HUES6 (cell line): ENCODE data around the gene VSIR.
A peak's percentile ranks its signal among the peaks of the same experiment; 100 is the strongest.

Experiments
- H3K27ac ChIP-seq: 2 replicates; pipeline ENCODE4 v1.7.0; 2013; ENCODE audit warnings: low read depth, mild to moderate bottlenecking, low read length, inconsistent platforms
- H3K27me3 ChIP-seq: 2 replicates; pipeline ENCODE4 v1.6.1; 2013; ENCODE audit warnings: low read length; ENCODE audit not compliant: control insufficient read depth, insufficient read depth
- H3K36me3 ChIP-seq: 2 replicates; pipeline ENCODE4 v1.6.1; 2013; ENCODE audit warnings: low read length; ENCODE audit not compliant: control insufficient read depth, insufficient read depth
- H3K4me1 ChIP-seq: 2 replicates; pipeline ENCODE4 v1.6.1; 2013; ENCODE audit warnings: low read length; ENCODE audit not compliant: control insufficient read depth, insufficient read depth
- H3K4me3 ChIP-seq: 2 replicates; pipeline ENCODE4 v1.5.1; 2013; ENCODE audit warnings: low read depth, low read length
- H3K9ac ChIP-seq: one replicate; pipeline ENCODE4 v1.6.1; 2013; ENCODE audit warnings: mild to moderate bottlenecking, low read length
- H3K9me3 ChIP-seq: 2 replicates; pipeline ENCODE4 v1.6.1; 2013; ENCODE audit warnings: low read depth, low read length; ENCODE audit not compliant: control insufficient read depth, insufficient read depth

Gene VSIR

DNA sequence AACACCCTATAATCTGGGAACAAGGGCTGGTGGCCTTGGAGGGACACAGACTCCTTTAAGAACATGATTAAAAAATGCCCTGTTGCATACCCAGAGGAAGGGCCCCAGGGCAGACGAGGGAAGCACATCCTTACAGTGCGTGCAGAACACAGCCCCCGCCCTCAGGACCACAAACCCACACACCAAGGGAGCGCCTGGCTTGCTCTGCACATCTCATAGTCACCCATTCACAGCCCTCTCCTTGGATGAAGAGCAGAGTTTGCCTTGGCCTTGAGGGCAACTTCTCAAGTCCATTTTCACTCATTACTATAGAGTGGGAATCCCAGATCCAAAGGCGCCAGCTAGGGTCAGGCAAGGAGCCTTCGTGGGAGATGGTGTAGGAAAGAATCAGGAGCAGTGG, 6.3 kb upstream of the VSIR start:
- Histone ChIP-seq H3K9ac (no peak overlapping the region), H3K27ac (no peak overlapping the region), H3K4me1 (peaks cover 9% of the 10 kb centered on the region; the same call in 1 of the 2 replicates), H3K36me3 (no peaks in the 10 kb centered on the region), H3K4me3 (no peak overlapping the region), H3K9me3 (peaks cover 9% of the 10 kb centered on the region), H3K27me3 (peaks cover 1% of the 10 kb centered on the region; the same call in 1 of the 2 replicates)

DNA sequence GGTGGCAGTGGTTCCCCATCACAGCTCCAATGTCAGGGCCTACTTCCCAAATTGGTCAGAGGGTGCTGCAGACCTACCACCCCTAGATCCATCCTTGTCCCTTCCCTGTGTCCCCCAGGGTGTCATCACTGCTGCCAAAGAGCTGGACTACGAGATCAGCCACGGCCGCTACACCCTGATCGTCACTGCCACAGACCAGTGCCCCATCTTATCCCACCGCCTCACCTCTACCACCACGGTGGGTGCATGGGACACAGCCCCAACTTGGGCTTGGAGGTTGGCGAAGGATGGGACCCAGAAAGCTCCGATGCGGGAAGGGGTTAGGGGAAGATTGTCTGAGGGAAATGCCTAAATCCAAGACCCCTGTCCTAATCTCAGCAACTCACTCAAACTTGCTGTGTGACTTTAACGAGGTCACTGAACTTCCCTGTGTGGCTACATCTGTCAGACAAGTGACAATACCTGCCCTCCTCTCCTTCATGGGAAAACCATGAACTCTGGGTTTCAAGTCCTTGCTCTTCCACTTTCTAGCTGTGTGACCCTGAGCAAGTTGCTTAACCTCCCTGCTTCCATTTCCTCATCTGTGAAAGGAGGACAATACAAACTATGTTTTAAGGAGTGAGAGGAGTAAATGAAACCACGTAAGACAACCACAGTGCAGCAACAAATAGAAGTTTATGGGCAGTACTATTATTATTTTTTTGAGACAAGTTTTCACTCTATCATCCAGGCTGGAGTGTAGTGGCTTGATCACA, 4.9 kb upstream of the VSIR start:
- peaks cover 9% of the 10 kb centered on the region for H3K9me3 ChIP-seq
- H3K9ac ChIP-seq: no peak overlapping the region
- peaks cover 9% of the 10 kb centered on the region for H3K4me1 ChIP-seq
- no peak overlapping the region for H3K4me3 ChIP-seq
- no peak overlapping the region for H3K27ac ChIP-seq
- H3K27me3 ChIP-seq: peaks cover 13% of the 10 kb centered on the region
- no peaks in the 10 kb centered on the region for H3K36me3 ChIP-seq

DNA sequence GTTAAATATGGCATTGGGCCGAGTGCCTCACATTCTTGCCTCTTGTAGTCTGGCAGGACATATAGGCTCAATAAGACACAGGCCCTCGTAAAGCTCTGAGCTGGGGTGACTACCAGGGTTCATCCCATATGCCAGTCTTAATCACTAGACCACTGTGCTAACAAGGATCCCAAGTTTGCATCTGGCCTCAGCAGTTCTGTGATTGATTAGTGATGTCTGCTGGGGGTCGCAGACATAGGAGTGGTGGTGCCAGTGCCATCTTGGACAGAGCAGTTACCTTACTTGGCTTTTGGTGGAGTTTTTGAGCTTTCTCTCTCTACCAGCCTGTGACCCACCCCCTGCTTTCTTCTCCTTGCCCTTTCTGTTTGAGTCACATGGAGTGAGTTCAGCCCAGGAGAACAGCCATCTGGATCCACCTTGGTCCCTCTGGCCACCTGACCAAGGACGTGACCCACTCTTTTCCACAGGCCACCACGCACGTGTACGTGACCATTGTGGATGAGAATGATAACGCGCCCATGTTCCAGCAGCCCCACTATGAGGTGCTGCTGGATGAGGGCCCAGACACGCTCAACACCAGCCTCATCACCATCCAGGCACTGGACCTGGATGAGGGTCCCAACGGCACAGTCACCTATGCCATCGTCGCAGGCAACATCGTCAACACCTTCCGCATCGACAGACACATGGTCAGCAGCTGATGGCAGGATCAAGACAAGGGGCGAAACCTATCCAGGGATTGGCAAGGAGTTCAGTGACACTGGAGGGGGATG, 4.1 kb upstream of the VSIR start:
- H3K9me3 ChIP-seq: peaks cover 9% of the 10 kb centered on the region
- peaks cover 21% of the 10 kb centered on the region for H3K27me3 ChIP-seq
- no peak overlapping the region for H3K9ac ChIP-seq
- H3K4me1 ChIP-seq: peaks cover under 1% of the 10 kb centered on the region; the same call in 1 of the 2 replicates
- H3K27ac ChIP-seq: no peak overlapping the region
- H3K36me3 ChIP-seq: no peaks in the 10 kb centered on the region
- no peak overlapping the region for H3K4me3 ChIP-seq

GRCh38 chr10:71776481-71776925, 3.2 kb upstream of the VSIR start:
- no peak overlapping the region for H3K27ac ChIP-seq
- H3K4me1 ChIP-seq: no peaks in the 10 kb centered on the region; the same call in 1 of the 2 replicates
- H3K9me3 ChIP-seq: peaks cover 9% of the 10 kb centered on the region
- peaks cover 30% of the 10 kb centered on the region for H3K27me3 ChIP-seq
- H3K9ac ChIP-seq: no peak overlapping the region
- no peak overlapping the region for H3K4me3 ChIP-seq
- no peaks in the 10 kb centered on the region for H3K36me3 ChIP-seq

- peaks cover 9% of the 10 kb centered on the region for H3K9me3 ChIP-seq
- H3K36me3 ChIP-seq: no peaks in the 10 kb centered on the region
- H3K9ac ChIP-seq: no peak overlapping the region
- no peak overlapping the region for H3K4me3 ChIP-seq
- H3K27me3 ChIP-seq: peaks cover 38% of the 10 kb centered on the region
- H3K27ac ChIP-seq: no peak overlapping the region
- no peaks in the 10 kb centered on the region; the same call in 1 of the 2 replicates for H3K4me1 ChIP-seq
Measured at GRCh38 chr10:71774916-71775702, 1.8 kb upstream of the VSIR start.

DNA sequence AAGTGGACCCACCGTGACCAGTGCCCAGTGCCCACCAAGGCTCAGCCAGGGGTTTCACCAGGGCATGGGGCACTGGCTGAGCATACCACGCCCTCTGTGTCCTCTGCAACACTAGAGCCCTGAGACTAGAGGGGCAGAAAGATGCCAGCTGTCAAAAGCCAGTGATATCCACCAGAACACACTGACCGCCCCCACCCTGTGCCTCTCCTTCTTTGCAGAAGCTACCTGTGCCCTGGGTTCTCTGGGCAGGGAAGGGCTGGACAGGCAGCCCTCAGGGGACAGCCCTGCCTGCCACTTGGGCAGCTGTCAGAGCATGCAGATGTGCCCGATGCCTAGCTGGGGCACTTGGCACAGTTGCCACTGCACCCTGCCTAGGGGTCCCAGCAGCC, 494 bp downstream of the VSIR start:
- peaks cover 9% of the 10 kb centered on the region for H3K9me3 ChIP-seq
- H3K36me3 ChIP-seq: no peaks in the 10 kb centered on the region
- no peaks in the 10 kb centered on the region; the same call in 1 of the 2 replicates for H3K4me1 ChIP-seq
- peak overlapping the region; percentile 58 for H3K4me3 ChIP-seq
- no peak overlapping the region for H3K9ac ChIP-seq
- H3K27me3 ChIP-seq: peaks cover 38% of the 10 kb centered on the region
- no peak overlapping the region for H3K27ac ChIP-seq

DNA sequence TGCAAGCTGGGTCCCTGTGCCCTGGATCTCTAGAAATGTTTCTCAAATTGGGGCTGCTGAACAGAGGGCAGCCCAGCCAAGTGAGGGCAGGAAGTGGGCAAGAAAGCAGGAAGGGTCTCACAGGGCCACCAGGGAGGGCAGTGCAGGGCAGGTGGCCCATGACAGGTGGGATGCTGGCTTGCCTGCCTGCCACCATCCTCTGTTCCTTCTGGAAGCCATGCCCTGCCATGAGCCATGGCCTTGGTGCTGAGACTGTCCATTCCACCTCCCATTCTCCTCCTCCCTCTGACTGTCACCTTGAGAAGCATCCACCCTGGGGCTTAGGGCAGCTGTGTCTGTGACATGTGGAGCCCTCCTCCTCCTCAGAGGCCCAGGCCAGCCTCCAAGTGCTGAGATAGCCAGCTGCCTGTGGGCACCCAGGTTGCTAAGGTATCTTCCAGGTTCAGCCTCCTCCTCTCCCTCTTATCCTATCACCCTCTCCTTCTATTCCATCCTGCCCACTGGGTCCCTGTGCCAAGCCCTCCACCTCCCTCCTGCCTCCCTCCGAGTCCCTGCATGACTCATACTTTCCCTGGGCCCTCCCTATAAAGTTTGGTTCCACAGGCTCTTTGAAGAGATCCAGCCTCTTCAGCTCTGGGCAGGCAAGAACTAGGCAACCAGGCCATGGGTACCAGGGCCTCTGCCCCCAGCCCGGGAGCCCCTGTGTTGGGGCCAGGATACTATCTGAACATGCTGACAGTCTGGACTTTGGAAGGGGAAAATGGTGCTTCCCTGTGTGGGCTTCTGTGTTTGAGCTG, 1.3 kb downstream of the VSIR start:
- Histone ChIP-seq H3K27ac (no peak overlapping the region), H3K9me3 (peaks cover 1% of the 10 kb centered on the region; the same call in 1 of the 2 replicates), H3K4me1 (peaks cover 8% of the 10 kb centered on the region), H3K9ac (no peak overlapping the region), H3K4me3 (no peak overlapping the region), H3K27me3 (peaks cover 38% of the 10 kb centered on the region), H3K36me3 (no peaks in the 10 kb centered on the region)

GRCh38 chr10:71771204-71771603, 2.1 kb downstream of the VSIR start:
- Histone ChIP-seq H3K4me3 (no peak overlapping the region), H3K9me3 (no peaks in the 10 kb centered on the region), H3K27me3 (peaks cover 38% of the 10 kb centered on the region), H3K36me3 (no peaks in the 10 kb centered on the region), H3K9ac (no peak overlapping the region), H3K4me1 (peaks cover 8% of the 10 kb centered on the region), H3K27ac (no peak overlapping the region)

- Histone ChIP-seq H3K27me3 (peaks cover 38% of the 10 kb centered on the region), H3K4me3 (no peak overlapping the region), H3K4me1 (peaks cover 8% of the 10 kb centered on the region), H3K36me3 (no peaks in the 10 kb centered on the region), H3K9ac (no peak overlapping the region), H3K9me3 (no peaks in the 10 kb centered on the region), H3K27ac (no peak overlapping the region)
Measured at GRCh38 chr10:71770789-71771188, 2.5 kb downstream of the VSIR start.

DNA sequence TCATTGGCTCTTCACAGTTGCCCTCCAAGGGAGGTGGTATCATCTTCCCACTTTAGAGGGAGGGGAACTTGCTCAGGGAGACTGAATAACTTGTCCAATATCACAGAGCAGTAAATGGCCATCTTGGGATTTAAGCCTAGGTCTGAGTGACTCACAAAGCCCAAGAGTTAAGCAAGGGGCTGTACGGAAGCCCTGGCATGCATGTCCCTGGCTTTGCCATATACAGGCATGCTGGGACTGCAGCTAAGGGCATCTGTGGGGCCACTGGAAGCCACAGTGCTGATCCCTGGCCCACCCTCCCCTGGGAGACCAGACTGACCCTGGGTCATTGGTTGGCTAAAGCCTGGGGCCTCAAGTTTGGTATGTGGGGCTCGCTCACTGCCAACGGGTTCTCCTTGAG, 3.1 kb downstream of the VSIR start:
- Histone ChIP-seq H3K27ac (no peak overlapping the region), H3K36me3 (no peaks in the 10 kb centered on the region), H3K9me3 (no peaks in the 10 kb centered on the region), H3K9ac (no peak overlapping the region), H3K27me3 (peaks cover 38% of the 10 kb centered on the region), H3K4me3 (no peak overlapping the region), H3K4me1 (peaks cover 8% of the 10 kb centered on the region)
